Hepatocyte (in vitro differentiated cells): Measurements from ENCODE around the gene SREBF1. TPM values are rescaled to one million over a fixed set of nuclear protein-coding genes. Genes with fewer than 3 reads are reported as not detected.

Experiments used
- DNase-seq: peaks from one replicate; pipeline ENCODE4 v3.0.0-alpha.2; 2016; ENCODE audit warnings: low spot score
- H2AFZ ChIP-seq: fragments of 200-600 bp; sonication (generic); 2 replicates; pipeline ENCODE4 v1.6.0; 2016; ENCODE audit warnings: antibody characterized with exemption, mild to moderate bottlenecking
- H3K27ac ChIP-seq: fragments of 200-600 bp; sonication (generic); 2 replicates; pipeline ENCODE4 v1.5.1; 2016; ENCODE audit warnings: mild to moderate bottlenecking
- H3K27me3 ChIP-seq: fragments of 200-600 bp; sonication (generic); 2 replicates; pipeline ENCODE4 v1.6.1; 2016
- H3K36me3 ChIP-seq: fragments of 200-600 bp; sonication (generic); replicated peaks from 2 replicates; pipeline ENCODE4 v1.5.1; 2016; ENCODE audit warnings: low read depth; ENCODE audit not compliant: insufficient read depth
- H3K4me1 ChIP-seq: fragments of 200-600 bp; sonication (generic); 2 replicates; pipeline ENCODE4 v1.5.1; 2016; ENCODE audit warnings: mild to moderate bottlenecking, moderate library complexity; ENCODE audit not compliant: insufficient read depth
- H3K4me2 ChIP-seq: fragments of 200-600 bp; sonication (generic); 2 replicates; pipeline ENCODE4 v1.6.0; 2016
- H3K4me3 ChIP-seq: fragments of 200-600 bp; sonication (generic); 2 replicates; pipeline ENCODE4 v1.5.1; 2016; ENCODE audit warnings: mild to moderate bottlenecking
- H3K79me2 ChIP-seq: fragments of 200-600 bp; sonication (generic); 2 replicates; pipeline ENCODE4 v1.6.0; 2017; ENCODE audit warnings: mild to moderate bottlenecking
- H3K9me2 ChIP-seq: fragments of 200-600 bp; sonication (generic); replicated peaks from 2 replicates; pipeline ENCODE4 v1.6.0; 2017; ENCODE audit warnings: mild to moderate bottlenecking; ENCODE audit not compliant: insufficient read depth
- H3K9me3 ChIP-seq: fragments of 200-600 bp; sonication (generic); 2 replicates; pipeline ENCODE4 v1.5.1; 2016; ENCODE audit warnings: low read depth, mild to moderate bottlenecking
- H4K20me1 ChIP-seq: fragments of 200-600 bp; sonication (generic); 2 replicates; pipeline ENCODE4 v1.6.0; 2016; ENCODE audit warnings: mild to moderate bottlenecking; ENCODE audit not compliant: insufficient read depth, poor library complexity, severe bottlenecking
- CTCF ChIP-seq: fragments of 200-600 bp; sonication (generic); IDR thresholded peaks from 2 replicates; pipeline ENCODE4 v1.5.1; 2016; ENCODE audit warnings: antibody characterized with exemption, mild to moderate bottlenecking; ENCODE audit not compliant: poor library complexity
- EZH2 ChIP-seq: fragments of 200-600 bp; sonication (generic); IDR thresholded peaks from 2 replicates; pipeline ENCODE4 v1.6.1; 2016; ENCODE audit warnings: antibody characterized with exemption, mild to moderate bottlenecking, borderline replicate concordance
- EZH2phosphoT487 ChIP-seq: fragments of 200-600 bp; sonication (generic); IDR thresholded peaks from one replicate; pipeline ENCODE4 v1.6.1; 2018; ENCODE audit warnings: antibody characterized with exemption, mild to moderate bottlenecking, low read depth, moderate library complexity; ENCODE audit not compliant: unreplicated experiment, severe bottlenecking
- WGBS: methylation state at CpG from one replicate; pipeline ENCODE4 v1.1.6; 2016; ENCODE audit warnings: low lambda C conversion rate; ENCODE audit errors: missing lambda C conversion rate; 5-methylcytosine and 5-hydroxymethylcytosine counted together
- polyA plus RNA-seq: library from polyadenylated mRNA; unstranded; fragments of >200 nt; fragmentation: Nextera tagmentation; extraction: Ambion mirVana; gene quantifications from 2 replicates; pipeline ENCODE4 v1.2.1, GENCODE V29; 2016
- total RNA-seq: library from RNA; depleted of rRNA; stranded (reverse); fragments of >200 nt; gene quantifications from 2 replicates; pipeline ENCODE4 v1.2.3, GENCODE V29; 2014

SREBF1 gene
- total and polyA plus RNA-seq, 2 experiments from 2014 or later = 57.1 to 140 TPM

GRCh38 chr17:17873450-17873991 is 36.7 kb upstream of the SREBF1 start:
- Histone ChIP-seq H4K20me1 (no peaks in the 10 kb centered on the region), H3K4me1 (peaks cover 29% of the 10 kb centered on the region)

DNA sequence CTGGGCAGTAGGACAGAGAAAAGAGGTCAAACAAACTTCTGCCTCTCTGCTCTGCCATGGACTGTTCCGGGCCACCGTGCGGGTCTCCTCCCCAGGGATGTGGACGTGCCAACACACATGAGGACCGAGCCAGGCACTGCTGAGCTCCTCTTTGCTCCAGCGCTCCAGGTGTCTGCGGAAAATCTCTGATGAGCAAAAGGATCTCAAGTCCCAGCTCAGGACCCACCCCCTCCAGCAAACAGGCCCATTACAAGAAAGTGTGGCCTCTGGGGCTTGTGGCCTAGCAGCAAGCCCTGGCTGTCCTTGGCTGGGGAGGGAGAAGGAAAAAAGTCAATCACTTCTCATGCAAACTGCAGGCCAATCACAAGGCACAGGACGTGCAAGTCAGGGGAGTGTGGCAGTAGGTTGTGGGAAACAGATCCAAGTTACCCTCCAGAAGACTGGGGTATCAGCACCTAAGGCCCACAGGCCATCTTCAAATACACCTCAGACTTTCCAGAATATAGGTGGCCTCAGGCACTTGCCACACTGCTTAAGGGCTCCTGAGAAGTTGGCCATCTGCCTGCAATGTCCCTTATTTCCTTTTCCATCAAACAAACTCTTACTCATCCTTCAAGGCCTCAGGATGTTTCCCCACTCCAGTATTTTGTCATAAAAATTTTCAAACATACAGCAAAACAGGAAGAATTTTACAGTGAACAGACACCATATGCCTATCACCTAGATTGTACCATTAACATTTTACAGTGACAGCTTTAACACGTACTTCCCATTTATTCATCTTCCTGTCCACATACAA is 36.0 kb upstream of the SREBF1 start:
- Histone ChIP-seq H3K27me3 (no peaks in the 10 kb centered on the region), H3K9me2 (no peaks in the 10 kb centered on the region), H3K4me1 (peaks cover 27% of the 10 kb centered on the region), H4K20me1 (no peaks in the 10 kb centered on the region), H2AFZ (no peak overlapping the region), H3K27ac (no peak overlapping the region), H3K36me3 (no peaks in the 10 kb centered on the region), H3K9me3 (no peaks in the 10 kb centered on the region), H3K79me2 (no peaks in the 10 kb centered on the region), H3K4me3 (no peak overlapping the region), H3K4me2 (no peak overlapping the region)
- DNase-seq = no peak
- no peak for TF ChIP-seq EZH2phosphoT487
- TF ChIP-seq EZH2 = no peak
- TF ChIP-seq CTCF = no peak
- 92% methylated on average over 9 of the region's 9 CpGs for WGBS

More at GRCh38 chr17:17873450-17873991, 36.7 kb upstream of the SREBF1 start:
- H3K27ac ChIP-seq = no peak overlapping the region
- no peak for DNase-seq
- H3K4me2 ChIP-seq = no peak overlapping the region
- TF ChIP-seq EZH2phosphoT487 = no peak
- TF ChIP-seq EZH2 = no peak
- TF ChIP-seq CTCF = no peak
- no peaks in the 10 kb centered on the region for H3K36me3 ChIP-seq
- no peaks in the 10 kb centered on the region for H3K9me3 ChIP-seq
- H3K27me3 ChIP-seq = no peaks in the 10 kb centered on the region
- H3K79me2 ChIP-seq = no peaks in the 10 kb centered on the region
- no peak overlapping the region for H3K4me3 ChIP-seq
- no peak overlapping the region for H2AFZ ChIP-seq
- WGBS = 85% methylated on average over 8 of the region's 8 CpGs
- no peaks in the 10 kb centered on the region for H3K9me2 ChIP-seq

DNA sequence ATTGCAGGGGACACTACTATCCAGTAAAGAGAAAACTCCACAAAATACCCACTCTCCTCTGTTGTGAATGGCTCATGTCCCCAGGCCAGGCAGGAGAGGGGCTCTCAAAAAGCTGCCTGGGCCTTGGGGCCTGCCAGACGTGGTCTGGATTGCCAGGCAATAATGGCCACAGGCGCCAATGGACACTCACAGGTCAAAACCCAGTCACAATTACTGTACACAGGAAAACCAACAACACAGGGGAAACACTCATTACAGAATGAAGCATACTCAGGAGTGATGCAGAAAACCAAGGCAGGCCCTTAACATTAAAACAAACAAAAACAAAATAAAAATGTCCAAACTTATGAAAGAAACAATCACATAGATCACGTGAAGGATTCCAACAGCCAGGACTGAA is 35.1 kb upstream of the SREBF1 start:
- H3K79me2 ChIP-seq = no peaks in the 10 kb centered on the region
- no peak overlapping the region for H3K4me2 ChIP-seq
- H3K4me1 ChIP-seq = peaks cover 21% of the 10 kb centered on the region
- H3K36me3 ChIP-seq = no peaks in the 10 kb centered on the region
- DNase-seq = no peak
- TF ChIP-seq CTCF (no peak), EZH2 (no peak), EZH2phosphoT487 (no peak)
- no peaks in the 10 kb centered on the region for H3K9me3 ChIP-seq
- 84% methylated on average over 3 of the region's 3 CpGs for WGBS
- H3K27ac ChIP-seq = no peak overlapping the region
- no peak overlapping the region for H3K4me3 ChIP-seq
- no peaks in the 10 kb centered on the region for H3K9me2 ChIP-seq
- H4K20me1 ChIP-seq = no peaks in the 10 kb centered on the region
- H3K27me3 ChIP-seq = no peaks in the 10 kb centered on the region
- no peak overlapping the region for H2AFZ ChIP-seq
